PFSK-1 (cell line): ENCODE data around the gene TAF8.

Experiments
- FOXP2 ChIP-seq: optimal IDR thresholded peaks from 2 replicates; pipeline ENCODE3; 2011; ENCODE audit warnings: borderline replicate concordance, control low read depth, inconsistent platforms; ENCODE audit not compliant: insufficient read depth; ENCODE audit errors: extremely low read length, extremely low read depth
- POLR2AphosphoS5 ChIP-seq: IDR thresholded peaks from 2 replicates; pipeline ENCODE4 v1.6.1; 2012; ENCODE audit warnings: low read depth, mild to moderate bottlenecking, control low read depth, low read length, moderate library complexity
- REST ChIP-seq, 2 experiments: IDR thresholded peaks; 2 replicates each; pipeline versions ENCODE4 v1.6.1 to v1.8.0; 2011 to 2012; ENCODE audit warnings: low read depth in 2 of 2, low read length in 2 of 2, control low read depth in 1 of 2, inconsistent platforms in 1 of 2, mild to moderate bottlenecking in 1 of 2, moderate library complexity in 1 of 2; ENCODE audit not compliant: insufficient read depth in 1 of 2
- SIN3A ChIP-seq: IDR thresholded peaks from 2 replicates; pipeline ENCODE4 v1.6.1; 2012; ENCODE audit warnings: mild to moderate bottlenecking, low read length, moderate library complexity, borderline replicate concordance; ENCODE audit not compliant: insufficient read depth
- TAF1 ChIP-seq: IDR thresholded peaks from 2 replicates; pipeline ENCODE4 v1.6.1; 2012; ENCODE audit warnings: low read length, control low read depth, borderline replicate concordance; ENCODE audit not compliant: insufficient read depth

- TF ChIP-seq TAF1 (no peak), REST (IDR thresholded peaks at IDR 0.05; ENCODE audit: insufficient read depth in 1 of 2, low read depth in 2 of 2, low read length in 2 of 2) (no peak), SIN3A (no peak), POLR2AphosphoS5 (no peak), FOXP2 (no peak)
Measured at GRCh38 chr6:42043787-42044475, 6.4 kb upstream of the TAF8 start.
